ENCODE results near the gene VWA8. TPM values are rescaled to one million over a fixed set of nuclear protein-coding genes. Genes with fewer than 3 reads are reported as not detected.
"Not testable (repeated sequence)": the region's sequence is repeated elsewhere in the genome, so short reads cannot be mapped to it uniquely, and the experiment has no call there.

The VWA8 gene
- total RNA-seq, 4 donors from 2014 or later: 27.1 to 39.7 (median 30.4) TPM

GRCh38 chr13:41621716-41622431 lies 339.0 kb downstream of the VWA8 start:
- no peaks in the 10 kb centered on the region for H3K27me3 ChIP-seq
- H3K9me3 ChIP-seq: no peaks in the 10 kb centered on the region
- H3K4me3 ChIP-seq (replicated peaks in 1 of 3): no peak overlapping the region
- no peak for DNase-seq
- intact Hi-C loops (cut with DNase I): no loop called here
- TF ChIP-seq CTCF (IDR thresholded peaks at IDR 0.05) (no peak), POLR2A (IDR thresholded peaks at IDR 0.05) (no peak)
- no peak overlapping the region for H3K27ac ChIP-seq
- no peaks in the 10 kb centered on the region for H3K36me3 ChIP-seq
- 80 to 91% methylated on average over 5 of the region's 5 CpGs for WGBS, 2 donors
- no peaks in the 10 kb centered on the region for H3K4me1 ChIP-seq

- DNase-seq; H3K27ac ChIP-seq; H3K4me3 ChIP-seq (replicated peaks in 1 of 3); intact Hi-C loops (cut with DNase I); H3K4me1 ChIP-seq; H3K9me3 ChIP-seq; H3K36me3 ChIP-seq; H3K27me3 ChIP-seq: not testable (repeated sequence)
- WGBS, 2 donors: 97% methylated on average over 5 of the region's 5 CpGs
Observed at GRCh38 chr13:41617633-41618032, 343.3 kb downstream of the VWA8 start.

- Histone ChIP-seq H3K36me3 (peaks cover 0 to 8% of the 10 kb centered on the region in 2 donors), H3K27ac (no peak overlapping the region), H3K4me1 (peaks cover 0 to 8% of the 10 kb centered on the region in 2 donors), H3K27me3 (no peaks in the 10 kb centered on the region), H3K9me3 (no peaks in the 10 kb centered on the region), H3K4me3 (replicated peaks in 1 of 3) (no peak overlapping the region)
- no peak for DNase-seq
- 93 to 94% methylated on average over 3 of the region's 3 CpGs for WGBS, 2 donors
- TF ChIP-seq POLR2A (IDR thresholded peaks at IDR 0.05): no peak
- no peak for TF ChIP-seq CTCF (IDR thresholded peaks at IDR 0.05)
- intact Hi-C loops (cut with DNase I): no loop called here
Observed at GRCh38 chr13:41616151-41616550, 344.8 kb downstream of the VWA8 start.

- Histone ChIP-seq H3K36me3 (peaks cover 0 to 8% of the 10 kb centered on the region in 2 donors), H3K9me3 (no peaks in the 10 kb centered on the region), H3K27me3 (no peaks in the 10 kb centered on the region), H3K4me3 (replicated peaks in 1 of 3) (no peak overlapping the region), H3K27ac (peak overlapping the region in 1 of 3 donors; percentile 19), H3K4me1 (peaks cover 0 to 15% of the 10 kb centered on the region in 2 donors)
- intact Hi-C loops (cut with DNase I): no loop called here
- no peak for DNase-seq
- no peak for TF ChIP-seq CTCF (IDR thresholded peaks at IDR 0.05)
- TF ChIP-seq POLR2A (IDR thresholded peaks at IDR 0.05): no peak
Observed at GRCh38 chr13:41615528-41615855, 345.4 kb downstream of the VWA8 start.

GRCh38 chr13:41614671-41615527 lies 346.0 kb downstream of the VWA8 start:
- WGBS, 2 donors: 83 to 88% methylated on average over 6 of the region's 7 CpGs
- DNase-seq: no peak
- intact Hi-C loops (cut with DNase I): no loop called here

More at GRCh38 chr13:41614671-41615527, 346.0 kb downstream of the VWA8 start:
- no peak for TF ChIP-seq POLR2A (IDR thresholded peaks at IDR 0.05)
- TF ChIP-seq CTCF (IDR thresholded peaks at IDR 0.05): no peak
- H3K36me3 ChIP-seq: peaks cover 0 to 8% of the 10 kb centered on the region in 2 donors
- H3K27me3 ChIP-seq: no peaks in the 10 kb centered on the region
- no peaks in the 10 kb centered on the region for H3K9me3 ChIP-seq
- H3K4me3 ChIP-seq (replicated peaks in 1 of 3): no peak overlapping the region
- peak overlapping the region in 1 of 3 donors; percentile 19 for H3K27ac ChIP-seq
- peaks cover 0 to 21% of the 10 kb centered on the region in 2 donors for H3K4me1 ChIP-seq

Data from thyroid gland (tissue), 4 donors.